GM18502 (cell line): ENCODE data around the gene STOX2.

ENCODE experiments used
- ATAC-seq: cut with Tn5 transposase; IDR thresholded peaks from one replicate; pipeline ENCODE4 v1.9.1; 2021; ENCODE audit warnings: mild to moderate bottlenecking; ENCODE audit not compliant: unreplicated experiment, poor library complexity

STOX2 gene

DNA sequence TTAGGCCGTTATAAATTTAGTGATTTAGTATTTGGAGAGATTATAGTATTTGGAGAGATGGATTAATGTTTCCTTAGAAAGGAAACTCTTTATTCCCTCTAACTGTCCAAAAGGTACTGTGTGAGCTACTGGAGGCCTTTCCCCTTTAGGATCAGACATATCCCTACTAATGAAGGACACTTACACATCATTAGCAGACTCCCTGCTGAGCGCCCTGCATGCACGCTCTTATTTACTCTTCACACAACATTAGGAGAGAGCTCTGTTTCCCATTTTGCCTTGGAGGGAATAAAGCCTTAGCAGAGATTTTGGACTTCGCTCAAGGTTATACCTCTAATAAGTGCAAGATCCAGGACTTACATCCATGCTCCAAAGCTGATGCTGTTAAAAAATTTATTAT lies 17.8 kb upstream of the STOX2 start:
- no peak for ATAC-seq

- ATAC-seq = no peak
Measured at GRCh38 chr4:183888564-183888963, 16.5 kb upstream of the STOX2 start.

DNA sequence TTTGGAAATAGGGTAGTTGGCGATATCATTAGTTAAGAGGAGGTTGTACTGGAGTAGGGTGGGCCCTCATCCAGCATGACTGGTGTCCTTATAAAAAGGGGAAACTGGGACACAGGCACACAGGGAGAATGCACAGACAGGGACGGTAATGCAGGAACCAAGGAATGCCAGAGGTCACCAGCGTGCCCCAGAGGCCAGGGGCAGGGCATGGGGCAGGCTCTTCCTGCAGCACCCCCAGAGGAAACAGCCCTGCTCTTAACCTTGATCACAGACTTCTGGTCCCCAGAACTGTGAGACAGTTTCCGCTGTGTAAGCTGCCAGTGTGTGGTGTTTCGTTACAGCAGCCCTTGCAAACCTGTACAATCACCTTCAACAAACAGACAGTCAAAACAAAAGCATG lies 15.9 kb upstream of the STOX2 start:
- ATAC-seq = no peak

DNA sequence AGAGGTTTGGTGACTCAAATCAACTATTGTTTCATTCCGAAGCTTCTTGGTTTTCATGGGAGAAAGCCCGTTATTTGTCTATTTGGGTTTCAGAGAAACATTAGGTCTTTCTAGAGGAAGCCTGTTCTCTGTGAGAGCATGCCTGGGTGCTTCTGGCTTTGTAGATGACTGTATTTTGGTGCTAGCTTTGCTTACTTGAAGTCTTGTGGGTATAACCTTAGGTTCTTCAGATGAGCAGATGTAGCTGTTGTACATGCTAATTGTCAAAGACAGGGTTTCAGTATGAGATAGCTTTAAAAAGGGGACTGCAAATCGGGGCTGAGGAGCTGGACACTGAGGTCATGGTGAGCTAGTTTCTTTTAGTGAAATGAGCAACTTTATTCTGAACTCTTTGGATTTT lies 7.9 kb upstream of the STOX2 start:
- ATAC-seq = no peak

GRCh38 chr4:183898456-183898855 lies 6.7 kb upstream of the STOX2 start:
- no peak for ATAC-seq

- no peak for ATAC-seq
Measured at GRCh38 chr4:183903021-183903760, 1.9 kb upstream of the STOX2 start.

DNA sequence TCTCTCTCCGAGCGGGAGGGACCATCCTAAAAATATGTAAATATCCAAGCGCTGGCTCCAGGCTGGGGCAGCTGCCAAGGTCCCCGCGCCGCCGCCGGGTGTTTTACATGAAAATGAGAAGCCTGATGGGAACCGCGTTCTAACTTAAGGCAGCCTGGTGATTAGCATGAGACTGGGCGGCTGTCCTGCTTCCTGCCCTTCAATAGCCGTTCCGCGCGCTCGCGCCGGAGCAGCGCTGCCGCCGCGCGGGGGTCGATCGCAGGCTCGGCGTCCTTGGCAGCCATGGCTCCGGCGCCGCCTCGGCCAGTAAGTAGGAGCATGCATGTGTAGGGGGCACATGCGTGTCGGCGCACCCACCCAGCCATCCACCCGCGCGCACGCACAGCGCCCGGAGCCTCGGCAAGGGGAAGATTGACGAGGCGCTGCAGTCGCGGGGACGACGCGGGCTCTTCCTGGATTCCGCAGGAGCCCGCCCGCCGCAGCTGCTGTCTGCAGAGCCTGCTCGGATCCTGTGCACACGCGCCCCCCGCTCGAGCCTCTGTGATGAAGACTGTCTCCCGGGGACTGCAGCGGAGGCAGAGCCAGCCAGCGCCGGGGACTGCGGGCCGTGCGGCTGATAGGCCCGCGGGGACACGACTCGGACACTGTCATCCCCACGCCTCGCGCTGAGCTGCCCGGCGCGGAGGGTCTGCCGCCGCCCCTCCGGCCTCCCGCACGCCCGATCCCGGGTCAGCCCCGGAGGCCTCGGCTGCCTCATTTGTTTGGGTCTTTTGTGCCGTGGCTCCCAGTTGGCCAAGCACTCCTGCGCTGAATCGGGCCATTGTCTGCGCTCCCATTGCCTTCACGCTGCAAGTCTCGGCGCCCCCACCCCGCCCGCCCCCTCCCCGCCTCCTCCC lies 734 bp downstream of the STOX2 start:
- ATAC-seq = no peak

- ATAC-seq = no peak
Measured at GRCh38 chr4:183906489-183906738, 1.3 kb downstream of the STOX2 start.

DNA sequence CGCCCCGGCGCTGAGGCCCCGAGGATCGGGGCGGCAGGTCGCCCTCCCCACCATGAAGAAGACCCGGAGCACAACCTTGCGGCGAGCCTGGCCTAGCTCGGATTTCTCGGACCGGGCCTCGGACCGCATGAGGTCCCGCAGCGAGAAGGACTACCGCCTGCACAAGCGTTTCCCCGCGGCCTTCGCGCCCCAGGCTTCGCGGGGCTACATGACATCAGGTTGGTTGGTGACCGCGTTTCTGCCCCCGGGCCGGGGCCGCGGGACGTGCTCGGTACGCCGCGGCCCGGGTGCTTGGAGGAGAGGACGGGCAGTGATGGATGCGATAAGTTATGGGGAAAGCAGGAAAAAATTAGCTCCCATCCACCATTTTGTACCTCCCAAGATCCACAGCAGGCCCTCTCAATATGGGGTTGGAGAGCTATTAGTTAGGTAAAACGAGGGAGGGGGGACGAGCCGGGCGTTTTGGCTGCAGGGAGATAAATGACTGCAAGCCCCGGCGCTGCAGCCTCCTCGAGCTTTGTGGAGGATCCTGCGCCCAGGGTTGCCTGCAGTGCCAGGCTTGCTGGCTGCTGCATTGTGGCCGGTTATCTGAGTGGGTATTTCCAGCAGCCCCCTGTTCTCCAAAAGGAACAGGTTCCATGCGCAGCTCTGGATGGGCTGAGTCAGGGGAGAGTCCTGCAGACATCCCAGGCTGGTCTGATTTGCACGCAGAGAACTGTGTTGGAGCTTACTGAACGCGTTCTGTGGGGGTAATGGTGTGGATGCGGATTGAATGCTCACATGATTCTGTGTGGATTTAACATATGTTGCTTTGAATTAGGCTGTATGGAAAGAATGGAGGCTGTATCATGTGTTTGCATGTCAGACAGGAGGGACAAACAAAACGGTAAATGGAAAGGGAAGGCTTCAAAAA lies 1.9 kb downstream of the STOX2 start:
- ATAC-seq = no peak

GRCh38 chr4:183907871-183908683 lies 3.0 kb downstream of the STOX2 start:
- ATAC-seq = no peak

- ATAC-seq = no peak
Measured at GRCh38 chr4:183909187-183909586, 4.1 kb downstream of the STOX2 start.

DNA sequence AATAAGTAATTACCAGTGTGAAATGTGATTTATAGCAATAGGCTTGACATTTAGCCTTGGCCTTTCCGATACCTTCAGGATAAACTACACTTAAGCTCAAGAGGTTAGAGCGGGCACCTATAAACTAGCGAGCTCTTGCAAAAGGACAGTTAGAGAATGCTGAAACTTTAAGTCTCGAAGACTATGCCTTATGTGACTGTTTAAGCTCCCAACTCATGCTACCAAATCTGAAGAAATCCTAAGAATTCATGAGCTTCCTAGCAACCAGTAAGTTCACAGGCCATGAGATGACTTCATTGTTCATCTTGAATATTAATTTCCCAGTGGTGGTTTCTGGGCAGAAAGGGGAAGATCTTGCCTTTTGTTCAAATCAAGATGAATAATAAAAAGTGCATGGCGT lies 4.7 kb downstream of the STOX2 start:
- ATAC-seq = no peak

- ATAC-seq = no peak
Measured at GRCh38 chr4:183912585-183912984, 7.5 kb downstream of the STOX2 start.

DNA sequence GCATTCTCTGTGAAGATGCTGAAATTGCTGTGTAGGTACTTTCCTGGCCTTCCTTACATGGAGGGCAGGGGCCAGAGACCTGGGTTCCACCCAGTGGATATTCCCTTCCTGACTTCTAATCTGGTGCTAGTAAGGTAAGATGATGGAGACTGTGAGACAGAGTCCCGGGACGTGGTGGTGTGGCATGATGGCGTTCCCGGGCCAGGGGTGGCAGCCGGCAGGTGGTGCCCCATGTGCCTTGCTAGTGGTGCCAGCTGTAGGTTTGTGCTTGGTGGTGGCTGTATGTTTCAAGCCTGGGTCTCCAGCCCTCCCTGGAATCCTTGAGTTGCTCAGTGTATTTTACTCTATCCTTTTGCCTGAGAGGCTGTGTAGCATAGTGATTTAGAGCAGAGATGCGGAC lies 10.9 kb downstream of the STOX2 start:
- ATAC-seq = no peak

- no peak for ATAC-seq
Measured at GRCh38 chr4:183918696-183919095, 13.6 kb downstream of the STOX2 start.

- ATAC-seq = no peak
Measured at GRCh38 chr4:183919141-183919540, 14.0 kb downstream of the STOX2 start.

GRCh38 chr4:183920512-183920911 lies 15.4 kb downstream of the STOX2 start:
- no peak for ATAC-seq

DNA sequence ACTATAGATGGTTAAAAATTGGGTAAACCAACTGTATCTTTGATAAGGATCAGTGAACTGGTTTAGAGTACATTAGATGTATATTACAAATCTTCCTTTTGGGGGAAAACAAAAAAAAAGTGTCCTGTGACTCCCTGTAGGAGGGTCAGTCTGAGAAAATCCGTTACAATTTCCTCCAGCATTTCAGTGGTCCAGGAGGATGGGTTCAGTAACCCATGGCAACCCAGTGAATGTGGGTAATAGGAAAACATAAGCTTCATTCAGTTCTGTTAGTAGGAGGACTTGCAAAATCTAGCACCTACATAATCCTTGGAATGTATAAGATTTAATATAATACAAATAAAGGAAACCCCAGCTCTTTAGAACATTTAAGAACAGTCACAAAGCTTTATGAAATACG lies 16.2 kb downstream of the STOX2 start:
- ATAC-seq = no peak

- no peak for ATAC-seq
Measured at GRCh38 chr4:183924362-183925044, 19.4 kb downstream of the STOX2 start.

- no peak for ATAC-seq
Measured at GRCh38 chr4:183926950-183927349, 21.8 kb downstream of the STOX2 start.
